ENCODE measurements around the gene PSRC1. TPM values are rescaled to one million over a fixed set of nuclear protein-coding genes. Genes with fewer than 3 reads are reported as not detected.
"Not testable (repeated sequence)": the region's sequence is repeated elsewhere in the genome, so short reads cannot be mapped to it uniquely, and the experiment has no call there.

PSRC1 gene
- total and polyA plus RNA-seq, 2 donors (not counting 3 experiments of a cell fraction or from before 2014, with no cell fraction given), result 25.0 to 29.3 TPM

DNA sequence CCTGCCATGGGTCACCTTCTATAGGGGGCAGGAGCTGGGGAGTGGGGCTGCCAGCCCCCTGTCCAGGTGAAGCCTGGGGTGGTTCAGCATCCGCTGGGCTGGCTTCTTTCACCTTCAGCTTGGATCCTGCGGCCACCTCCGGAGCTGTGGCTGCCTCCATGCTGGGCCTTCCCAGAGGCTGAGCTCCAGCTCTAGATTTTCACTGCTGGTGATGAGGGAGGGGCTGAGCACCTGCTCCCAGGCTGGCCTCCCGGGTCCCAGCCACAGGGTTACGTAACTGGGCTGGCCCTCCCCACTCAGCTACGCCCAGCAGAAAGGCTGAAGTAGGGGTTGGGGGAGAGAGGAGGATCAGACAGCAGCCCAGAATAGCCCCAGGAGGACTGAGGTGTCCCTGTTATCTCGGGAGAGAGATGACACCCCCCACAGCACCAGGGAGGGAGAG lies 23.9 kb upstream of the PSRC1 start, which contains the start of gene MYBPHL:
Gene MYBPHL (minus strand): TSS at position 180 of the 442 bp plus-strand sequence. CDS start 20 bp downstream, at position 160.
- no peak within 1 kb of the TSS for H3K27ac ChIP-seq (ENCODE audit: insufficient read depth, low read depth, low read length)
- FAIRE-seq, result no peak
- no peaks in the 10 kb centered on the region for H3K9me3 ChIP-seq (replicated peaks; ENCODE audit: control insufficient read depth, insufficient read depth, low read length)
- no peaks in the 10 kb centered on the region for H3K36me3 ChIP-seq (ENCODE audit: control insufficient read depth in 2 of 2, extremely low read depth in 1 of 2, insufficient read depth in 2 of 2, low read length in 2 of 2)
- ChIA-PET CTCF (no interaction called here), POLR2A (no interaction called here)
- no peaks in the 10 kb centered on the region for H3K4me1 ChIP-seq (ENCODE audit: control insufficient read depth, extremely low read depth, insufficient read depth, low read length)
- intact Hi-C loops (cut with micrococcal nuclease) (no loop called here), dilution Hi-C loops (cut with MboI; ENCODE audit: extremely low pct_ligation_motif_present, low sequenced_read_pairs) (no loop called here)
- H3K4me2 ChIP-seq (ENCODE audit: insufficient read depth, low read length), result no peak within 1 kb of the TSS
- no peak within 1 kb of the TSS for H2AFZ ChIP-seq (ENCODE audit: low read depth, low read length)
- no TSS peak for BruUV-seq (replicated peaks)
- H4K20me1 ChIP-seq (replicated peaks; ENCODE audit: control insufficient read depth, extremely low read depth, insufficient read depth, low read length), result no peaks in the 10 kb centered on the region
- H3K4me3 ChIP-seq (replicated peaks in 1 of 3; ENCODE audit: insufficient read depth in 1 of 3, low read depth in 1 of 3, low read length in 3 of 3), result no peak within 1 kb of the TSS
- H3K79me2 ChIP-seq (ENCODE audit: control insufficient read depth, insufficient read depth, low read length), result no peaks in the 10 kb centered on the region
- no peaks in the 10 kb centered on the region for H3K9me1 ChIP-seq (replicated peaks; ENCODE audit: control insufficient read depth, extremely low read depth, insufficient read depth, low read length)
- no peak for TF ChIP-seq GATA2 (IDR thresholded peaks at IDR 0.05; ENCODE audit: insufficient read depth, insufficient read length, low read depth, low read length)
- TF ChIP-seq EZH2 (IDR thresholded peaks at IDR 0.05; ENCODE audit: borderline replicate concordance, low read depth, low read length, severe bottlenecking), result no peak
- no peak for TF ChIP-seq MYC (IDR thresholded peaks at IDR 0.05; ENCODE audit: low read depth, low read length)
- no peak for TF ChIP-seq JUN (IDR thresholded peaks at IDR 0.05; ENCODE audit: borderline replicate concordance, insufficient read depth, insufficient read length, low read depth)
- no peak for TF ChIP-seq POLR2AphosphoS5 (IDR thresholded peaks at IDR 0.05; ENCODE audit: insufficient read depth, low read depth, low read length)
- TF ChIP-seq, protein P1, sequence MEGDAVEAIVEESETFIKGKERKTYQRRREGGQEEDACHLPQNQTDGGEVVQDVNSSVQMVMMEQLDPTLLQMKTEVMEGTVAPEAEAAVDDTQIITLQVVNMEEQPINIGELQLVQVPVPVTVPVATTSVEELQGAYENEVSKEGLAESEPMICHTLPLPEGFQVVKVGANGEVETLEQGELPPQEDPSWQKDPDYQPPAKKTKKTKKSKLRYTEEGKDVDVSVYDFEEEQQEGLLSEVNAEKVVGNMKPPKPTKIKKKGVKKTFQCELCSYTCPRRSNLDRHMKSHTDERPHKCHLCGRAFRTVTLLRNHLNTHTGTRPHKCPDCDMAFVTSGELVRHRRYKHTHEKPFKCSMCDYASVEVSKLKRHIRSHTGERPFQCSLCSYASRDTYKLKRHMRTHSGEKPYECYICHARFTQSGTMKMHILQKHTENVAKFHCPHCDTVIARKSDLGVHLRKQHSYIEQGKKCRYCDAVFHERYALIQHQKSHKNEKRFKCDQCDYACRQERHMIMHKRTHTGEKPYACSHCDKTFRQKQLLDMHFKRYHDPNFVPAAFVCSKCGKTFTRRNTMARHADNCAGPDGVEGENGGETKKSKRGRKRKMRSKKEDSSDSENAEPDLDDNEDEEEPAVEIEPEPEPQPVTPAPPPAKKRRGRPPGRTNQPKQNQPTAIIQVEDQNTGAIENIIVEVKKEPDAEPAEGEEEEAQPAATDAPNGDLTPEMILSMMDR (IDR thresholded peaks at IDR 0.05; ENCODE audit: extremely low read depth in 1 of 2, insufficient read depth in 1 of 2, low read depth in 1 of 2, low read length in 2 of 2), result no peak
- TF ChIP-seq POLR2A (IDR thresholded peaks at IDR 0.05; ENCODE audit: low read depth, low read length), result no peak
- TF ChIP-seq FOS (IDR thresholded peaks at IDR 0.05; ENCODE audit: borderline replicate concordance, insufficient read depth, low read length), result no peak
- peaks cover 6 to 11% of the 10 kb centered on the region in 2 experiments for H3K27me3 ChIP-seq (ENCODE audit: control insufficient read depth in 2 of 2, insufficient read depth in 2 of 2, low read length in 2 of 2)
- H3K9ac ChIP-seq (replicated peaks; ENCODE audit: extremely low read depth, insufficient read depth, low read length), result no peak within 1 kb of the TSS
- no peak for DNase-seq (ENCODE audit: low read depth, low spot score)

DNA sequence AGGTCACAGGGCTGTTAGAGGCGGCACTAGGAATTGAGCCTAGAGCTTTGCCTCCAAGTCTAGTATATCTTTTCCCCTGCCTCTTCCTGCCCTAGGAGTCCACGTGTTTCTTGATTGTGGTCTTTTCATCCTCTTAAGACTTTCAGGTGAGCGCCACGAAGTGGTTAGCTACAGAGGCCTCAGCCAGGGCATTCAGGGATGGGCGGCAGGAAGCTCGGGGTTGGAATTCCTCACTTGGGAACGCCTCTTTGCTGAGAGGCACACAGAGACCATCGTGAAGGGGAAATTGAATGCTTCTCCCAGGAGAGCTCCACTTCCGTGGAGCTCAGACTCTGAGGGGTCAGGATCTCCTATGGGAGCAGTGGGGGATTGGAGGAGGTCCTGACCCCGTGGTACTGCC lies 23.0 kb upstream of the PSRC1 start:
- POLR2A ChIA-PET; H3K9me1 ChIP-seq (replicated peaks; ENCODE audit: control insufficient read depth, extremely low read depth, insufficient read depth, low read length); H3K9me3 ChIP-seq (replicated peaks; ENCODE audit: control insufficient read depth, insufficient read depth, low read length); H3K4me2 ChIP-seq (ENCODE audit: insufficient read depth, low read length); intact Hi-C loops (cut with micrococcal nuclease); H3K9ac ChIP-seq (replicated peaks; ENCODE audit: extremely low read depth, insufficient read depth, low read length); H2AFZ ChIP-seq (ENCODE audit: low read depth, low read length); H3K36me3 ChIP-seq (ENCODE audit: control insufficient read depth in 2 of 2, extremely low read depth in 1 of 2, insufficient read depth in 2 of 2, low read length in 2 of 2); H3K27ac ChIP-seq (ENCODE audit: insufficient read depth, low read depth, low read length); BruUV-seq (replicated peaks); H3K4me3 ChIP-seq (replicated peaks in 1 of 3; ENCODE audit: insufficient read depth in 1 of 3, low read depth in 1 of 3, low read length in 3 of 3); H3K4me1 ChIP-seq (ENCODE audit: control insufficient read depth, extremely low read depth, insufficient read depth, low read length); DNase-seq (ENCODE audit: low read depth, low spot score); H4K20me1 ChIP-seq (replicated peaks; ENCODE audit: control insufficient read depth, extremely low read depth, insufficient read depth, low read length); dilution Hi-C loops (cut with MboI; ENCODE audit: extremely low pct_ligation_motif_present, low sequenced_read_pairs); FAIRE-seq; H3K79me2 ChIP-seq (ENCODE audit: control insufficient read depth, insufficient read depth, low read length): not testable (repeated sequence)
- peaks cover 5 to 12% of the 10 kb centered on the region in 2 experiments for H3K27me3 ChIP-seq (ENCODE audit: control insufficient read depth in 2 of 2, insufficient read depth in 2 of 2, low read length in 2 of 2)
- CTCF ChIA-PET, result interaction anchor here (0.9 to 1.0 kb wide), 2 partner anchors 20 to 52 kb away, joined by 3 read pairs; no protein-coding TSS in a partner anchor

Data from endothelial cell of umbilical vein (primary cell).